ENCODE results near the gene CBLN2. TPM values are rescaled to one million over a fixed set of nuclear protein-coding genes. Genes with fewer than 3 reads are reported as not detected.

The CBLN2 gene
- polyA plus RNA-seq, 1 donor (not counting 4 experiments of a cell fraction or from before 2014, with no cell fraction given) = not detected

GRCh38 chr18:72543357-72544055 is 636 bp downstream of the CBLN2 start:
- dilution Hi-C loops (cut with MboI; ENCODE audit: extremely low pct_ligation_motif_present, low sequenced_read_pairs) = no loop called here
- H3K4me1 ChIP-seq (ENCODE audit: control insufficient read depth, extremely low read depth, insufficient read depth, low read length) = no peaks in the 10 kb centered on the region
- DNase-seq (ENCODE audit: low read depth, low spot score) = no peak
- no peaks in the 10 kb centered on the region for H3K9me1 ChIP-seq (ENCODE audit: control insufficient read depth, extremely low read depth, insufficient read depth, low read length)
- H4K20me1 ChIP-seq (ENCODE audit: control insufficient read depth, extremely low read depth, insufficient read depth, low read length) = no peaks in the 10 kb centered on the region
- peak overlapping the region; percentile 62 for H3K4me2 ChIP-seq (ENCODE audit: control insufficient read depth, extremely low read depth, insufficient read depth, low read depth, low read length)
- no peak overlapping the region for H3K9ac ChIP-seq (ENCODE audit: control insufficient read depth, extremely low read depth, insufficient read depth, low read length)
- peaks cover 32% of the 10 kb centered on the region for H3K27me3 ChIP-seq (ENCODE audit: control insufficient read depth, extremely low read depth, insufficient read depth, low read length)
- no peaks in the 10 kb centered on the region for H3K36me3 ChIP-seq (ENCODE audit: control insufficient read depth in 2 of 2, extremely low read depth in 1 of 2, insufficient read depth in 2 of 2, low read length in 2 of 2)
- FAIRE-seq = no peak
- H3K79me2 ChIP-seq (ENCODE audit: control insufficient read depth, insufficient read depth, low read length) = no peaks in the 10 kb centered on the region
- TF ChIP-seq EZH2 (IDR thresholded peaks at IDR 0.05; ENCODE audit: low read length) (no peak), CTCF (optimal IDR thresholded peaks at IDR 0.05 in 1 of 3, IDR thresholded peaks at IDR 0.05 in 1 of 3, conservative IDR thresholded peaks at IDR 0.05 in 1 of 3; ENCODE audit: extremely low read depth in 1 of 3, insufficient read depth in 2 of 3, low read length in 3 of 3) (no peak)
- H3K9me3 ChIP-seq (ENCODE audit: control insufficient read depth, low read depth, low read length) = no peaks in the 10 kb centered on the region
- H2AFZ ChIP-seq (ENCODE audit: control insufficient read depth, low read length) = no peak overlapping the region
- no peak overlapping the region for H3K4me3 ChIP-seq (ENCODE audit: control insufficient read depth in 2 of 3, extremely low read depth in 1 of 3, insufficient read depth in 2 of 3, low read depth in 1 of 3, low read length in 3 of 3)
- H3K27ac ChIP-seq (ENCODE audit: control insufficient read depth, insufficient read depth, low read length) = no peak overlapping the region

GRCh38 chr18:72542984-72543356 is 1.2 kb downstream of the CBLN2 start:
- no peak overlapping the region for H2AFZ ChIP-seq (ENCODE audit: control insufficient read depth, low read length)
- H3K27me3 ChIP-seq (ENCODE audit: control insufficient read depth, extremely low read depth, insufficient read depth, low read length) = peaks cover 32% of the 10 kb centered on the region
- no peak overlapping the region for H3K9ac ChIP-seq (ENCODE audit: control insufficient read depth, extremely low read depth, insufficient read depth, low read length)
- H3K79me2 ChIP-seq (ENCODE audit: control insufficient read depth, insufficient read depth, low read length) = no peaks in the 10 kb centered on the region
- FAIRE-seq = no peak
- no peak for DNase-seq (ENCODE audit: low read depth, low spot score)
- H3K4me2 ChIP-seq (ENCODE audit: control insufficient read depth, extremely low read depth, insufficient read depth, low read depth, low read length) = no peak overlapping the region
- no peak overlapping the region for H3K4me3 ChIP-seq (ENCODE audit: control insufficient read depth in 2 of 3, extremely low read depth in 1 of 3, insufficient read depth in 2 of 3, low read depth in 1 of 3, low read length in 3 of 3)
- H3K9me1 ChIP-seq (ENCODE audit: control insufficient read depth, extremely low read depth, insufficient read depth, low read length) = no peaks in the 10 kb centered on the region
- no peaks in the 10 kb centered on the region for H3K36me3 ChIP-seq (ENCODE audit: control insufficient read depth in 2 of 2, extremely low read depth in 1 of 2, insufficient read depth in 2 of 2, low read length in 2 of 2)
- no peak for TF ChIP-seq CTCF (optimal IDR thresholded peaks at IDR 0.05 in 1 of 3, IDR thresholded peaks at IDR 0.05 in 1 of 3, conservative IDR thresholded peaks at IDR 0.05 in 1 of 3; ENCODE audit: extremely low read depth in 1 of 3, insufficient read depth in 2 of 3, low read length in 3 of 3)
- TF ChIP-seq EZH2 (IDR thresholded peaks at IDR 0.05; ENCODE audit: low read length) = no peak
- H4K20me1 ChIP-seq (ENCODE audit: control insufficient read depth, extremely low read depth, insufficient read depth, low read length) = no peaks in the 10 kb centered on the region
- dilution Hi-C loops (cut with MboI; ENCODE audit: extremely low pct_ligation_motif_present, low sequenced_read_pairs) = no loop called here
- H3K27ac ChIP-seq (ENCODE audit: control insufficient read depth, insufficient read depth, low read length) = no peak overlapping the region
- no peaks in the 10 kb centered on the region for H3K9me3 ChIP-seq (ENCODE audit: control insufficient read depth, low read depth, low read length)
- H3K4me1 ChIP-seq (ENCODE audit: control insufficient read depth, extremely low read depth, insufficient read depth, low read length) = no peaks in the 10 kb centered on the region
